WTC11 (cell line): ENCODE results near the gene DDIT4.

Source experiments
- ATF1 ChIP-seq: sonication (generic); formaldehyde crosslinking; IDR thresholded peaks from 2 replicates; pipeline ENCODE4 v1.8.1; 2023; ENCODE audit warnings: mild to moderate bottlenecking, moderate library complexity, missing genetic modification reagents
- GABPB1 ChIP-seq: sonication (generic); formaldehyde crosslinking; IDR thresholded peaks from 2 replicates; pipeline ENCODE4 v1.8.1; 2023; ENCODE audit warnings: mild to moderate bottlenecking, missing genetic modification reagents
- NR1H2 ChIP-seq: sonication (generic); formaldehyde crosslinking; IDR thresholded peaks from 2 replicates; pipeline ENCODE4 v1.9.0; 2021; ENCODE audit warnings: mild to moderate bottlenecking, moderate library complexity, missing genetic modification reagents
- NR3C1 ChIP-seq: sonication (generic); formaldehyde crosslinking; conservative IDR thresholded peaks from 2 replicates; pipeline ENCODE4 v1.8.1; 2023; ENCODE audit warnings: low read depth, mild to moderate bottlenecking, missing genetic modification reagents
- ZNF138 ChIP-seq: sonication (generic); formaldehyde crosslinking; conservative IDR thresholded peaks from 2 replicates; pipeline ENCODE4 v1.8.1; 2022; ENCODE audit warnings: mild to moderate bottlenecking, moderate library complexity, missing genetic modification reagents
- ZNF396 ChIP-seq: fragments of 250-450 bp; sonication (Bioruptor Pico); IDR thresholded peaks from 2 replicates; pipeline ENCODE4 v1.8.0; 2021; ENCODE audit warnings: mild to moderate bottlenecking, moderate library complexity, borderline replicate concordance
- ZNF423 ChIP-seq: fragments of 250-450 bp; sonication (Bioruptor Pico); IDR thresholded peaks from 2 replicates; pipeline ENCODE4 v2.1.2; 2022; ENCODE audit warnings: mild to moderate bottlenecking, moderate library complexity
- TF ChIP-seq, protein P1 (sequence below): fragments of 200-600 bp; IDR thresholded peaks from 2 replicates; pipeline ENCODE4 v1.8.0; 2022; ENCODE audit warnings: antibody characterized with exemption
- TF ChIP-seq, protein P2 (sequence below): sonication (generic); formaldehyde crosslinking; IDR thresholded peaks from 2 replicates; pipeline ENCODE4 v1.8.0; 2022; ENCODE audit warnings: mild to moderate bottlenecking, missing genetic modification reagents
- TF ChIP-seq, protein P3 (sequence below): sonication (generic); formaldehyde crosslinking; IDR thresholded peaks from 2 replicates; pipeline ENCODE4 v1.8.1; 2023; ENCODE audit warnings: mild to moderate bottlenecking, missing genetic modification reagents, moderate library complexity
- TF ChIP-seq, protein P4 (sequence below): sonication (generic); formaldehyde crosslinking; IDR thresholded peaks from 2 replicates; pipeline ENCODE4 v1.8.1; 2023; ENCODE audit warnings: mild to moderate bottlenecking, missing genetic modification reagents, moderate library complexity
- TF ChIP-seq, protein P5 (sequence below): sonication (generic); formaldehyde crosslinking; IDR thresholded peaks from 2 replicates; pipeline ENCODE4 v1.8.1; 2023; ENCODE audit warnings: mild to moderate bottlenecking, missing genetic modification reagents, borderline replicate concordance

DNA sequence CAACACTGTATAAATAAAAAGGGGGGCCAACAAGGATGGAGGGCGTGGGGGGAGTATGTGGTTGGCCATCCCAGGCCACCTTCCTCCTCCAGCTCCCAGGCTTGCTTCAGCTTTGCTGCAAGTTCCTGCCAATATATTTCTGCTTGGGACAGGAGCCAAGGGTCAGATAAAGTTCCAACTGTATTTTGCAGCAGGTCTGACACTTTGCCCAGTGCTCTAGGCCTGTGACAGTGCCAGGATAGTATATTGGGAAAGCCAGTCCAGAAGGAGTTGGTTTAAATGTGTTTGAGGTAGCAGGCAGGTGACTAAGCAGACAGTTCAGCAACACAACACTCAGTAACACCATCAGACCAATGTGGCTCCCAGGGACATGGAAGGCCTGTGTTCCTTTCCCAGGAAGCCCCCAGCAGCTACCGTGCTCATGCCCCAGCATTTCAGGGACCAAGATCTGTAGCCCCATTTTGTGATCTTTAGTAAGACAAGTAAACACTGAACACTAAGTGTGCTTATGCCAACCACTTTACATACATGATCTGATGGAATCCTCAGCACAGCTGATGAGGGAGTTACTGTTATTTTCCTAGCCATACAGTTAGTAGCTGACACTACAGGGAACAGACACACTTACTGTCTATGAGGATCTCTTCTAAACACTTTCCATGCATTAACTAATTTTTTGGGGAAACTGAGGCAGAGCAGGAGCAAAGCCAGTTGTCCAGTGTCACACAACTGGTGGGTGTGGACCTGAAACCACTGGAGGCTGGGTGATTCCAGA, 42.1 kb downstream of the DDIT4 start:
- TF ChIP-seq ZNF396 (no peak), NR3C1 (CRISPR knock-in tag) (no peak), ATF1 (CRISPR knock-in tag) (no peak), ZNF138 (CRISPR knock-in tag) (no peak), ZNF423 (CRISPR knock-in tag) (no peak), NR1H2 (no peak), GABPB1 (CRISPR knock-in tag) (no peak)
- TF ChIP-seq, protein P1, sequence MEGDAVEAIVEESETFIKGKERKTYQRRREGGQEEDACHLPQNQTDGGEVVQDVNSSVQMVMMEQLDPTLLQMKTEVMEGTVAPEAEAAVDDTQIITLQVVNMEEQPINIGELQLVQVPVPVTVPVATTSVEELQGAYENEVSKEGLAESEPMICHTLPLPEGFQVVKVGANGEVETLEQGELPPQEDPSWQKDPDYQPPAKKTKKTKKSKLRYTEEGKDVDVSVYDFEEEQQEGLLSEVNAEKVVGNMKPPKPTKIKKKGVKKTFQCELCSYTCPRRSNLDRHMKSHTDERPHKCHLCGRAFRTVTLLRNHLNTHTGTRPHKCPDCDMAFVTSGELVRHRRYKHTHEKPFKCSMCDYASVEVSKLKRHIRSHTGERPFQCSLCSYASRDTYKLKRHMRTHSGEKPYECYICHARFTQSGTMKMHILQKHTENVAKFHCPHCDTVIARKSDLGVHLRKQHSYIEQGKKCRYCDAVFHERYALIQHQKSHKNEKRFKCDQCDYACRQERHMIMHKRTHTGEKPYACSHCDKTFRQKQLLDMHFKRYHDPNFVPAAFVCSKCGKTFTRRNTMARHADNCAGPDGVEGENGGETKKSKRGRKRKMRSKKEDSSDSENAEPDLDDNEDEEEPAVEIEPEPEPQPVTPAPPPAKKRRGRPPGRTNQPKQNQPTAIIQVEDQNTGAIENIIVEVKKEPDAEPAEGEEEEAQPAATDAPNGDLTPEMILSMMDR, result no peak
- TF ChIP-seq, protein P2, sequence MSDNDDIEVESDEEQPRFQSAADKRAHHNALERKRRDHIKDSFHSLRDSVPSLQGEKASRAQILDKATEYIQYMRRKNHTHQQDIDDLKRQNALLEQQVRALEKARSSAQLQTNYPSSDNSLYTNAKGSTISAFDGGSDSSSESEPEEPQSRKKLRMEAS (CRISPR knock-in tag), result no peak
- TF ChIP-seq, protein P3, sequence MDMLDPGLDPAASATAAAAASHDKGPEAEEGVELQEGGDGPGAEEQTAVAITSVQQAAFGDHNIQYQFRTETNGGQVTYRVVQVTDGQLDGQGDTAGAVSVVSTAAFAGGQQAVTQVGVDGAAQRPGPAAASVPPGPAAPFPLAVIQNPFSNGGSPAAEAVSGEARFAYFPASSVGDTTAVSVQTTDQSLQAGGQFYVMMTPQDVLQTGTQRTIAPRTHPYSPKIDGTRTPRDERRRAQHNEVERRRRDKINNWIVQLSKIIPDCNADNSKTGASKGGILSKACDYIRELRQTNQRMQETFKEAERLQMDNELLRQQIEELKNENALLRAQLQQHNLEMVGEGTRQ (CRISPR knock-in tag), result no peak
- TF ChIP-seq, protein P4, sequence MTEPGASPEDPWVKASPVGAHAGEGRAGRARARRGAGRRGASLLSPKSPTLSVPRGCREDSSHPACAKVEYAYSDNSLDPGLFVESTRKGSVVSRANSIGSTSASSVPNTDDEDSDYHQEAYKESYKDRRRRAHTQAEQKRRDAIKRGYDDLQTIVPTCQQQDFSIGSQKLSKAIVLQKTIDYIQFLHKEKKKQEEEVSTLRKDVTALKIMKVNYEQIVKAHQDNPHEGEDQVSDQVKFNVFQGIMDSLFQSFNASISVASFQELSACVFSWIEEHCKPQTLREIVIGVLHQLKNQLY (CRISPR knock-in tag), result no peak
- TF ChIP-seq, protein P5, sequence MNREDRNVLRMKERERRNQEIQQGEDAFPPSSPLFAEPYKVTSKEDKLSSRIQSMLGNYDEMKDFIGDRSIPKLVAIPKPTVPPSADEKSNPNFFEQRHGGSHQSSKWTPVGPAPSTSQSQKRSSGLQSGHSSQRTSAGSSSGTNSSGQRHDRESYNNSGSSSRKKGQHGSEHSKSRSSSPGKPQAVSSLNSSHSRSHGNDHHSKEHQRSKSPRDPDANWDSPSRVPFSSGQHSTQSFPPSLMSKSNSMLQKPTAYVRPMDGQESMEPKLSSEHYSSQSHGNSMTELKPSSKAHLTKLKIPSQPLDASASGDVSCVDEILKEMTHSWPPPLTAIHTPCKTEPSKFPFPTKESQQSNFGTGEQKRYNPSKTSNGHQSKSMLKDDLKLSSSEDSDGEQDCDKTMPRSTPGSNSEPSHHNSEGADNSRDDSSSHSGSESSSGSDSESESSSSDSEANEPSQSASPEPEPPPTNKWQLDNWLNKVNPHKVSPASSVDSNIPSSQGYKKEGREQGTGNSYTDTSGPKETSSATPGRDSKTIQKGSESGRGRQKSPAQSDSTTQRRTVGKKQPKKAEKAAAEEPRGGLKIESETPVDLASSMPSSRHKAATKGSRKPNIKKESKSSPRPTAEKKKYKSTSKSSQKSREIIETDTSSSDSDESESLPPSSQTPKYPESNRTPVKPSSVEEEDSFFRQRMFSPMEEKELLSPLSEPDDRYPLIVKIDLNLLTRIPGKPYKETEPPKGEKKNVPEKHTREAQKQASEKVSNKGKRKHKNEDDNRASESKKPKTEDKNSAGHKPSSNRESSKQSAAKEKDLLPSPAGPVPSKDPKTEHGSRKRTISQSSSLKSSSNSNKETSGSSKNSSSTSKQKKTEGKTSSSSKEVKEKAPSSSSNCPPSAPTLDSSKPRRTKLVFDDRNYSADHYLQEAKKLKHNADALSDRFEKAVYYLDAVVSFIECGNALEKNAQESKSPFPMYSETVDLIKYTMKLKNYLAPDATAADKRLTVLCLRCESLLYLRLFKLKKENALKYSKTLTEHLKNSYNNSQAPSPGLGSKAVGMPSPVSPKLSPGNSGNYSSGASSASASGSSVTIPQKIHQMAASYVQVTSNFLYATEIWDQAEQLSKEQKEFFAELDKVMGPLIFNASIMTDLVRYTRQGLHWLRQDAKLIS (CRISPR knock-in tag), result no peak
